ENCODE measurements around the gene DIMT1.

Gene DIMT1

GRCh38 chr5:62424763-62425162 lies 21.1 kb upstream of the DIMT1 start:
- Histone ChIP-seq H3K9me3 (ENCODE audit: severe bottlenecking) (no peaks in the 10 kb centered on the region), H3K27ac (no peak overlapping the region), H3K27me3 (ENCODE audit: insufficient read depth, low read depth, severe bottlenecking) (no peaks in the 10 kb centered on the region), H3K36me3 (no peaks in the 10 kb centered on the region), H3K4me3 (ENCODE audit: low read depth, low read length) (no peak overlapping the region)
- no peak for TF ChIP-seq CTCF (IDR thresholded peaks at IDR 0.05; ENCODE audit: low read depth, low read length)
- no peak for DNase-seq

- TF ChIP-seq CTCF (IDR thresholded peaks at IDR 0.05; ENCODE audit: low read depth, low read length), result no peak
- Histone ChIP-seq H3K27me3 (ENCODE audit: insufficient read depth, low read depth, severe bottlenecking) (no peaks in the 10 kb centered on the region), H3K9me3 (ENCODE audit: severe bottlenecking) (no peaks in the 10 kb centered on the region), H3K4me3 (ENCODE audit: low read depth, low read length) (no peak overlapping the region), H3K36me3 (peaks cover 12% of the 10 kb centered on the region), H3K27ac (no peak overlapping the region)
- DNase-seq, result no peak
These were observed 17.7 kb upstream of the DIMT1 start for GRCh38 chr5:62421414-62421813.

- no peaks in the 10 kb centered on the region for H3K27me3 ChIP-seq (ENCODE audit: insufficient read depth, low read depth, severe bottlenecking)
- no peak overlapping the region for H3K4me3 ChIP-seq (ENCODE audit: low read depth, low read length)
- H3K27ac ChIP-seq, result no peak overlapping the region
- no peaks in the 10 kb centered on the region for H3K9me3 ChIP-seq (ENCODE audit: severe bottlenecking)
- TF ChIP-seq CTCF (IDR thresholded peaks at IDR 0.05; ENCODE audit: low read depth, low read length), result no peak
- H3K36me3 ChIP-seq, result peaks cover 12% of the 10 kb centered on the region
- no peak for DNase-seq
These were observed 15.9 kb upstream of the DIMT1 start for GRCh38 chr5:62419609-62420008.

GRCh38 chr5:62418462-62419076 lies 14.9 kb upstream of the DIMT1 start:
- no peak for DNase-seq

GRCh38 chr5:62413711-62414110 lies 10.0 kb upstream of the DIMT1 start:
- no peak for DNase-seq
- Histone ChIP-seq H3K4me3 (ENCODE audit: low read depth, low read length) (peak overlapping the region; percentile 98), H3K36me3 (peaks cover 9% of the 10 kb centered on the region), H3K27me3 (ENCODE audit: insufficient read depth, low read depth, severe bottlenecking) (no peaks in the 10 kb centered on the region), H3K9me3 (ENCODE audit: severe bottlenecking) (no peaks in the 10 kb centered on the region), H3K27ac (no peak overlapping the region)
- no peak for TF ChIP-seq CTCF (IDR thresholded peaks at IDR 0.05; ENCODE audit: low read depth, low read length)

More at GRCh38 chr5:62418462-62419076, 14.9 kb upstream of the DIMT1 start:
- Histone ChIP-seq H3K9me3 (ENCODE audit: severe bottlenecking) (no peaks in the 10 kb centered on the region), H3K36me3 (peaks cover 12% of the 10 kb centered on the region), H3K27me3 (ENCODE audit: insufficient read depth, low read depth, severe bottlenecking) (no peaks in the 10 kb centered on the region), H3K27ac (no peak overlapping the region), H3K4me3 (ENCODE audit: low read depth, low read length) (no peak overlapping the region)
- TF ChIP-seq CTCF (IDR thresholded peaks at IDR 0.05; ENCODE audit: low read depth, low read length), result no peak
